ENCODE measurements around the gene TBC1D7. TPM values are rescaled to one million over a fixed set of nuclear protein-coding genes. Genes with fewer than 3 reads are reported as not detected.

Gene TBC1D7
- 10 to 100 TPM; 26.9 to 37.9 (median 36.3) TPM for polyA plus RNA-seq (ENCODE audit: insufficient read length in 3 of 3)
- long read RNA-seq, donor 1, partial matches to known transcripts, result 0 of 2 reads
- long read RNA-seq, donor 1, other reads (novel, unspliced or antisense), result 0 of 2 reads
- long read RNA-seq, donor 2, partial matches to known transcripts, result 0 of 2 reads
- long read RNA-seq, donor 2, other reads (novel, unspliced or antisense), result 0 of 2 reads
- long read RNA-seq, donor 3, partial matches to known transcripts, result 13 of 19 reads
- long read RNA-seq, donor 3, other reads (novel, unspliced or antisense), result 0 of 19 reads
- long read RNA-seq, donor 4, partial matches to known transcripts, result 0 of 3 reads
- long read RNA-seq, donor 4, other reads (novel, unspliced or antisense), result 0 of 3 reads
- long read RNA-seq, donor 5, result 0 reads
- long read RNA-seq, donor 6, partial matches to known transcripts, result 0 of 5 reads
- long read RNA-seq, donor 6, other reads (novel, unspliced or antisense), result 0 of 5 reads
- long read RNA-seq, donor 7, partial matches to known transcripts, result 0 of 5 reads
- long read RNA-seq, donor 7, other reads (novel, unspliced or antisense), result 0 of 5 reads
- long read RNA-seq, donor 8, result 0 reads
- long read RNA-seq, donor 9, transcript TBC1D7-202 (8 exons, 1,116 nt), result major isoform, 5 of 12 reads
- long read RNA-seq, donor 9, partial matches to known transcripts, result 5 of 12 reads
- long read RNA-seq, donor 9, other reads (novel, unspliced or antisense), result 0 of 12 reads
- long read RNA-seq, donor 10, partial matches to known transcripts, result 5 of 8 reads
- long read RNA-seq, donor 10, other reads (novel, unspliced or antisense), result 0 of 8 reads
- long read RNA-seq, donor 11, result 0 reads
- long read RNA-seq, donor 12, partial matches to known transcripts, result 0 of 3 reads
- long read RNA-seq, donor 12, other reads (novel, unspliced or antisense), result 0 of 3 reads
- long read RNA-seq, donor 13, result 0 reads
- long read RNA-seq, donor 14, partial matches to known transcripts, result 0 of 2 reads
- long read RNA-seq, donor 14, other reads (novel, unspliced or antisense), result 0 of 2 reads
- long read RNA-seq, donor 15, result 0 reads
- long read RNA-seq, donor 16, transcript TBC1D7-202 (8 exons, 1,116 nt), result major isoform, 8 of 21 reads
- long read RNA-seq, donor 16, partial matches to known transcripts, result 5 of 21 reads
- long read RNA-seq, donor 16, other reads (novel, unspliced or antisense), result 0 of 21 reads

GRCh38 chr6:13328076-13328874, at the start of gene TBC1D7:
Gene TBC1D7, minus strand, starts transcription at chr6:13328537. Its CDS starts 1,639 bp downstream, at chr6:13326898.
- peak; percentile 70 to 90 (median 85) for DNase-seq (ENCODE audit: extremely low read depth in 1 of 11, low read depth in 9 of 11, low spot score in 4 of 11)

- DNase-seq (ENCODE audit: extremely low read depth in 1 of 11, low read depth in 9 of 11, low spot score in 4 of 11), result no peak
Observed at GRCh38 chr6:13377054-13377758, 48.9 kb upstream of the TBC1D7 start.

GRCh38 chr6:13375360-13375878, 47.1 kb upstream of the TBC1D7 start:
- no peak for DNase-seq (ENCODE audit: extremely low read depth in 1 of 11, low read depth in 9 of 11, low spot score in 4 of 11)

- DNase-seq (ENCODE audit: extremely low read depth in 1 of 11, low read depth in 9 of 11, low spot score in 4 of 11), result no peak
Observed at GRCh38 chr6:13373919-13374318, 45.6 kb upstream of the TBC1D7 start.

- no peak for DNase-seq (ENCODE audit: extremely low read depth in 1 of 11, low read depth in 9 of 11, low spot score in 4 of 11)
Observed at GRCh38 chr6:13373488-13373886, 45.1 kb upstream of the TBC1D7 start.

- DNase-seq (ENCODE audit: extremely low read depth in 1 of 11, low read depth in 9 of 11, low spot score in 4 of 11), result no peak
Observed at GRCh38 chr6:13372688-13373487, 44.6 kb upstream of the TBC1D7 start.

GRCh38 chr6:13372076-13372475, 43.7 kb upstream of the TBC1D7 start:
- DNase-seq (ENCODE audit: extremely low read depth in 1 of 11, low read depth in 9 of 11, low spot score in 4 of 11), result no peak

- DNase-seq (ENCODE audit: extremely low read depth in 1 of 11, low read depth in 9 of 11, low spot score in 4 of 11), result no peak
Observed at GRCh38 chr6:13371421-13372072, 43.2 kb upstream of the TBC1D7 start.

- no peak for DNase-seq (ENCODE audit: extremely low read depth in 1 of 11, low read depth in 9 of 11, low spot score in 4 of 11)
Observed at GRCh38 chr6:13370623-13371022, 42.3 kb upstream of the TBC1D7 start.

GRCh38 chr6:13369591-13369990, 41.3 kb upstream of the TBC1D7 start:
- no peak for DNase-seq (ENCODE audit: extremely low read depth in 1 of 11, low read depth in 9 of 11, low spot score in 4 of 11)

GRCh38 chr6:13368731-13369115, 40.4 kb upstream of the TBC1D7 start:
- DNase-seq (ENCODE audit: extremely low read depth in 1 of 11, low read depth in 9 of 11, low spot score in 4 of 11), result no peak

GRCh38 chr6:13368079-13368730, 39.9 kb upstream of the TBC1D7 start:
- no peak for DNase-seq (ENCODE audit: extremely low read depth in 1 of 11, low read depth in 9 of 11, low spot score in 4 of 11)

GRCh38 chr6:13367396-13367795, 39.1 kb upstream of the TBC1D7 start:
- no peak for DNase-seq (ENCODE audit: extremely low read depth in 1 of 11, low read depth in 9 of 11, low spot score in 4 of 11)

GRCh38 chr6:13365320-13365719, 37.0 kb upstream of the TBC1D7 start:
- DNase-seq (ENCODE audit: extremely low read depth in 1 of 11, low read depth in 9 of 11, low spot score in 4 of 11), result no peak

GRCh38 chr6:13364842-13365241, 36.5 kb upstream of the TBC1D7 start:
- no peak for DNase-seq (ENCODE audit: extremely low read depth in 1 of 11, low read depth in 9 of 11, low spot score in 4 of 11)

GRCh38 chr6:13362412-13362811, 34.1 kb upstream of the TBC1D7 start:
- peak in 3 of 11 donors; percentile 33 to 42 (median 42) for DNase-seq (ENCODE audit: extremely low read depth in 1 of 11, low read depth in 9 of 11, low spot score in 4 of 11)
